Skeletal muscle satellite cell (primary cell): ENCODE data around the gene MTUS2.

Experiments used
- H3K27me3 ChIP-seq: 2 replicates; pipeline ENCODE4 v1.7.0; 2013; ENCODE audit warnings: low read length; ENCODE audit not compliant: control insufficient read depth, insufficient read depth
- H3K36me3 ChIP-seq: 2 replicates; pipeline ENCODE4 v1.7.0; 2013; ENCODE audit warnings: mild to moderate bottlenecking, control low read depth, low read length; ENCODE audit not compliant: insufficient read depth
- H3K4me1 ChIP-seq: 2 replicates; pipeline ENCODE4 v1.7.0; 2013; ENCODE audit warnings: low read length; ENCODE audit not compliant: control insufficient read depth, insufficient read depth
- H3K4me2 ChIP-seq: 2 replicates; pipeline ENCODE4 v1.7.0; 2013; ENCODE audit warnings: mild to moderate bottlenecking, low read length
- H3K4me3 ChIP-seq: 2 replicates; pipeline ENCODE4 v1.7.0; 2013; ENCODE audit warnings: low read length
- H3K9ac ChIP-seq: 2 replicates; pipeline ENCODE4 v1.7.0; 2013; ENCODE audit warnings: mild to moderate bottlenecking, low read depth, low read length, moderate library complexity
- H3K9me3 ChIP-seq: replicated peaks from 2 replicates; pipeline ENCODE4 v1.7.0; 2013; ENCODE audit warnings: mild to moderate bottlenecking, control low read depth, low read length

MTUS2 gene

DNA sequence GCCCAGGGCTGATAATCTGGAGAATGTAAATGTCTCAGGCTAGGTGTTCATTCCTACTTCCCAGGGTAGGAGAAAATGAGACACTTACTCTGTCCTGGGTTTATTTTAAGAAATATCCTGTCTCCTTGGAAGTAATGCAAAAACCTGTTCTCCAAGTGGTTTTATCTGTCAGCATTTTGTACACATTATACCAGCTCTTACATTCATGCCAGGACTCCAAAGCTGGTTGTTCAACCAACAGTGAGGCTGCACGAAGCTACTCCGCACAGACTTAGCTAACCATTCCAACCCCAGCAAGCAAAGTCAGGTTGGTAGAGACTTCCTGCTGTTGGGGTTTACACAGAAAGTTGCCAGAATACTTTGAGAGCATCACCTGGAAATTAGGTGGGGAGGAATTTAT lies 719.7 kb downstream of the MTUS2 start:
- peaks cover 20% of the 10 kb centered on the region for H3K36me3 ChIP-seq

DNA sequence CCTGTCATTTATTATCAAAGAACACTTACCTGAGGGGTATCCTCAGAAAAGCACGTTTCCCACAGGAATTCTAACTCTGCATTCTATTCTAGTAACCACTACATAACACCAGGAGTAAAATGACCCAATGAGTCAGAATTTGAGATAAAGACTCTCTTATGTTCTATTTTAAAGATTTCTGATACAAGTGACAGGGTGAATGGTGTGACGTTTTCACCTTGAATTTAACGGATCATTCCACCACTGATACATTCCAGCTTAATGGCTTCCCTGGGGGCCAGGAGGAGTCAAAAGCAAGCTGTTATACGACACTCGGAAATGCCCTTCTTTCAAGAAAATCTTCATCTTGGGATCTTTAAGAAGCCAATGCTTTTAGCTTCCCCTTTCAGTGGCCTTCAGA lies 720.2 kb downstream of the MTUS2 start:
- Histone ChIP-seq H3K27me3 (no peaks in the 10 kb centered on the region), H3K4me2 (no peak overlapping the region), H3K36me3 (peaks cover 18% of the 10 kb centered on the region), H3K9ac (no peak overlapping the region), H3K4me3 (no peak overlapping the region), H3K9me3 (no peaks in the 10 kb centered on the region), H3K4me1 (no peaks in the 10 kb centered on the region)

More for the DNA sequence above, 719.7 kb downstream of the MTUS2 start:
- Histone ChIP-seq H3K27me3 (no peaks in the 10 kb centered on the region), H3K4me1 (no peaks in the 10 kb centered on the region), H3K4me2 (no peak overlapping the region), H3K4me3 (no peak overlapping the region), H3K9me3 (no peaks in the 10 kb centered on the region), H3K9ac (no peak overlapping the region)

DNA sequence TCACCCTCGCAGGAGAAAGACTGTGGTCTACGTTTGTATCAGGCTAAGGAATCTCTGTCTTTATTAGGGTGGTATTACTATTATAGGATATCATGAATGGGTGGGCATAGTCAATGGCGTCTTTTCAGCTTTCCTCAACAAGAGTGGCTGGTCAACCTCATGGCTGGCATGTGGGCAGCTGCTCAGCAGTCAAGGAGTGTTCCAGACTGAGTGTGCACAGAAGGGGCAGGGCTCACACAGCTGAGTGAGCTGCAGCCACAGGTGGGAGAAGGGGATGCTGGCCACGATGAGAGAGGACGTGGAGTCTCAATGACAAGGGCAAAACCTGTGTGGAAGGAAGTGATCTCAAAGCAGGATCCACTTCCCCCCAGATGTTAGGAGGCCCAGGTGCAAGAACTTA lies 720.7 kb downstream of the MTUS2 start:
- Histone ChIP-seq H3K4me2 (no peak overlapping the region), H3K27me3 (no peaks in the 10 kb centered on the region), H3K9me3 (no peaks in the 10 kb centered on the region), H3K4me1 (no peaks in the 10 kb centered on the region), H3K4me3 (no peak overlapping the region), H3K36me3 (peaks cover 15% of the 10 kb centered on the region), H3K9ac (no peak overlapping the region)

DNA sequence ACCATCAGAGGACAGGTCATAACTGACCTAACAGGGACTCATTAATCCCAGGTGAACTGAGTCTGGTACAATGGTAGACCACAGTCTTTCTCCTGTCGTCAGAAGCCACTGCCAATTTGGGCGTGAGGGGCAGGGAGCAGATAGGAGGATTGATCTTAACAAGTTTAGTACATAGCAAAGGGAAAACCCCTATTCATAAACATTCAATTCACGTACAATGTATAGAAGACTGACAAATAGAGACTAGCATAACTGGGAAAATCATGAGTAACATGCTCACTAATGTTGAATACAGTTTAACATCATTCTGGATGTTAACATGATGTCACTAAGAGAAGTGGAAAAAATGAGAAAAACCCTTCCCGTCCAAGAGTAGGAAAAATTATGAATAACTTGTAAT lies 721.3 kb downstream of the MTUS2 start:
- Histone ChIP-seq H3K4me3 (no peak overlapping the region), H3K9ac (no peak overlapping the region), H3K36me3 (peaks cover 12% of the 10 kb centered on the region), H3K4me1 (peaks cover 1% of the 10 kb centered on the region), H3K27me3 (no peaks in the 10 kb centered on the region), H3K4me2 (no peak overlapping the region), H3K9me3 (no peaks in the 10 kb centered on the region)

DNA sequence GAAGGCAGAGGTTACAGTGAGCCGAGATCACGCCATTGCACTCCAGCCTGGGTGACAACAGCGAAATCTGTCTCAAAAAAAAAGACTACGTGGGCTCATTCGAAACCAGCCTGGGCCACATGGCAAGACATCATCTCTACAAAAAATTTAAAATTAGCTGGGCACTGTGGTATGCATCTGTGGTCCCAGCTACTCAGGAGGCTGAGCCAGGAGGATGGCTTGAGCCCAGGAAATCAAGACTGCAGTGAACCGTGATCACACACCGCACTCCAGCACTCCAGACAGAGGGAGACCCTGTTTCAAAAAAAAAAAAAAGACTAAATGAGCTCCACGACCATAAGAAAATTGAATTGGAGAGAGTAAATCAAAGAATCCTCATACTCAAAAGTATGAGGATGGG lies 722.2 kb downstream of the MTUS2 start:
- peaks cover 10% of the 10 kb centered on the region for H3K4me1 ChIP-seq
- H3K36me3 ChIP-seq: peaks cover 12% of the 10 kb centered on the region
- H3K9me3 ChIP-seq: no peaks in the 10 kb centered on the region
- no peaks in the 10 kb centered on the region for H3K27me3 ChIP-seq
- H3K4me2 ChIP-seq: no peak overlapping the region
- H3K4me3 ChIP-seq: no peak overlapping the region
- no peak overlapping the region for H3K9ac ChIP-seq

DNA sequence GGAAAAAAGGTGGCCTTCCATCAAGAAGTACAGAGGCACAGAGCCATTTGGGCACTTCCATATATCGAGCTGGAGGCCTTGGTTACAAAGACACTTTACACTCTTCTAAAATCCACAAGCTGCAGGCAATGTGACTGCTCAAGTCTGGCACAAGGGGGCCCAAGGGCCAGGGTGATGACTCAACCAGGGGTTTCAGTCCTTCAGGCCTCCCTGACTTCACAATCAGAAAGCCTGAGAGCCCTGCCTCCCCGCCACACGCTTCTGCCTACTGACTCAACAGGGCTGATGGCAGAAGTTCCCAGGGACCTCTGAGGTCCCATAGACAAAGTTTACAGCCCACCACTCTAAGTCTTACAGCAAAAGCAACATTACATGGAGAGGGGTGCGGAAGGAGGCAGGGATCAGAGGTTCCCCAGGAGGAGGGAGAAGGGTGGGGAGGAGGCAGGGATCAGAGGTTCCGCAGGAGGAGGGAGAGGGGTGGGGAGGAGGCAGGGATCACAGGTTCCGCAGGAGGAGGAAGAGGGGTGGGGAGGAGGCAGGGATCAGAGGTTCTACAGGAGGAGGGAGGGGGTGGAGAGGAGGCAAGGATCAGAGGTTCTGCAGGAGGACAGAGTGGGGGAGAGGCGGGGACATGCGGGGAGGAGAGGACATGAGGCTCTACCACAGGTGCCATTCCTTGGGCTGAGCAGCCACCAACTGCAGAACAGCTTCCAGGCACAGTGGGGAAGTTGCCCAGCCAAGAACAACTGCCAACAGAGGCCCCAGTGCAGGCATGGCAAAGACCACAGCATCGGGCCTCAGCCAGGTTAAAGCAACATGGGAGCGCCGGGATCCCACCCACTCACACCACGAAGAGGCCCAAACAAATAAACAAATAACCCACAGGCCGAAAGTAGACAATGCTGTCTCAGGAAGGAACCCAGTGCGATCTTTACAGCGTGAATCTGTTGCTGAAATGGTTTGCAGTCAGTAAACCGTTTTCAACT lies 723.4 kb downstream of the MTUS2 start:
- Histone ChIP-seq H3K4me1 (peaks cover 10% of the 10 kb centered on the region), H3K9ac (no peak overlapping the region), H3K4me2 (no peak overlapping the region), H3K4me3 (no peak overlapping the region), H3K9me3 (no peaks in the 10 kb centered on the region), H3K36me3 (peaks cover 12% of the 10 kb centered on the region), H3K27me3 (no peaks in the 10 kb centered on the region)

DNA sequence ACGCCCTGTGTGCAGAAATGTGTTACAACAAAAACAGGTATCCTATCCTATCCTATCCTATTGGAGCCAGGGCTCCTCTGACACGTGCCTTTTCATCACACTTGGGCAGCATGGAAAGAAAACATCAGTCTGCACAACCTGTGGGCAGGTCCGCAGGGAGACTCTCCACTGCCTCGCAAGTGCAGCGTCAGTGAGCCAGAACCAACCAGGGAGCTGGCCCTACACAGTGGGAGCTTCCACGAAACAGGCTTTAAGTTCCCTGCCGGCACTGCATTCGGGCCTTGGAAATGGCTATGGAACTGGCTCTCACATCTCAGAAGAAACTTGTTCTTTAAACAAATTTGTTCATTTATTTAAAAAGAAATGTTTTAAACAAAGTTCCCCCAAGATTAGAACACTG lies 725.8 kb downstream of the MTUS2 start:
- no peaks in the 10 kb centered on the region for H3K27me3 ChIP-seq
- H3K36me3 ChIP-seq: peaks cover 28% of the 10 kb centered on the region
- peaks cover 14% of the 10 kb centered on the region for H3K4me1 ChIP-seq
- no peak overlapping the region for H3K9ac ChIP-seq
- no peak overlapping the region for H3K4me3 ChIP-seq
- no peaks in the 10 kb centered on the region for H3K9me3 ChIP-seq
- no peak overlapping the region for H3K4me2 ChIP-seq

DNA sequence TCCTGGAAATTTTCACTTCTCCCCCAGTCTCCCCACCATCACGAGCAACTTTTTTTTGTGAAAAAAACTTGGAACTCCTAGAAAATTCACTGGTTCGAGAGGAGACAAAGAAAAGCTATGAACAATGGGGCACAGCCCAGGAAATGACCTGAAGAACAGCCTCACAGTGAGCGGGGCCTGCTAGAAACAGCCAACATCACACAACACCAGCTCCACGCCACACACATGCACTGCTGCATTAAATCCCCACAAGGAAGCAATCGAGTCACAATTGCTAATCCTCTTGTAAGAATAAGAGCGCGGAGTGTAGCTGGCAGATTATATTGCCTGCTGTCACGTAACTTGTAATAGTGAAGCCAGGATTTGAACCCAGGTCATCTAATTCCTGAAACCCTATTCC lies 726.5 kb downstream of the MTUS2 start:
- Histone ChIP-seq H3K4me2 (no peak overlapping the region), H3K36me3 (peaks cover 30% of the 10 kb centered on the region), H3K4me1 (peaks cover 14% of the 10 kb centered on the region), H3K9ac (no peak overlapping the region), H3K4me3 (no peak overlapping the region), H3K9me3 (no peaks in the 10 kb centered on the region), H3K27me3 (no peaks in the 10 kb centered on the region)

DNA sequence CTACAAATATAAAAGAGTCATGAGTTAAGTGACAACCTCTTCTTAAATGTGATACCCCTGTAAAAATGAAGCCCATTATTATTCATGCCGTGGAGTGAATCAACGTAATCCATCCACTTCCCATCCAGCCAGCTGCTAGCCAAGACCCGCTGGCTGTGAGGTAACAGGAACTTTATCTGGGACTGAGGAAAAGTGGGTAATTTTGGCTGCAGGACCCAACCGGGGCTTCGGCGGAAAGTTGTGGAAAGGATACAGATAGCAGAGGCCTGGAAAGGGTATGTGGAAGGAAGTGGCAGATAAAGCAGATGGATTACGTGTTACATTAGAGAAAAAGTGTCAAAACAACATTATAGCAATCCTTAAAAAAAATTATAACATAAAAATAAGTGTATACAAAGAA lies 727.0 kb downstream of the MTUS2 start:
- Histone ChIP-seq H3K27me3 (no peaks in the 10 kb centered on the region), H3K4me1 (peaks cover 14% of the 10 kb centered on the region), H3K9ac (no peak overlapping the region), H3K4me3 (no peak overlapping the region), H3K36me3 (peaks cover 33% of the 10 kb centered on the region), H3K4me2 (no peak overlapping the region), H3K9me3 (no peaks in the 10 kb centered on the region)

DNA sequence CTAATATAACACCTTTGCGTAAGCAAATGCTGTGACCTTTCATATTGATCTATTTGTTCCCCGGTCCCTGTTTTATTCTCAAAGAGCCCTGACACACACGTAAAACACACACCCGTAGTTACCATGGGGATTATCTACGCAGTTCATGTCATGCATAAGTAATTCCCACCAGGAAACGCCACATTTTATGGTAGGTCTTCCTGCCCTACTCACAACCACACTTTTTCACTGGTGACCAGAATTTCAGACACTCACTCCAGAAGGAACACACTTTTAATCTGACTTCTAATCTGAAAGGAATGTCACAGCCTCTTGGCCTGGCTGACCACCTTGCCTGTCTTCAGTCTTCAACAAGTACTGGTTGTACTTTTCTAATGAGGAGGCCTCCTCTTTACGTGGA lies 728.6 kb downstream of the MTUS2 start:
- Histone ChIP-seq H3K4me2 (no peak overlapping the region), H3K9me3 (no peaks in the 10 kb centered on the region), H3K27me3 (no peaks in the 10 kb centered on the region), H3K36me3 (peaks cover 43% of the 10 kb centered on the region), H3K9ac (no peak overlapping the region), H3K4me1 (peaks cover 14% of the 10 kb centered on the region), H3K4me3 (no peak overlapping the region)

DNA sequence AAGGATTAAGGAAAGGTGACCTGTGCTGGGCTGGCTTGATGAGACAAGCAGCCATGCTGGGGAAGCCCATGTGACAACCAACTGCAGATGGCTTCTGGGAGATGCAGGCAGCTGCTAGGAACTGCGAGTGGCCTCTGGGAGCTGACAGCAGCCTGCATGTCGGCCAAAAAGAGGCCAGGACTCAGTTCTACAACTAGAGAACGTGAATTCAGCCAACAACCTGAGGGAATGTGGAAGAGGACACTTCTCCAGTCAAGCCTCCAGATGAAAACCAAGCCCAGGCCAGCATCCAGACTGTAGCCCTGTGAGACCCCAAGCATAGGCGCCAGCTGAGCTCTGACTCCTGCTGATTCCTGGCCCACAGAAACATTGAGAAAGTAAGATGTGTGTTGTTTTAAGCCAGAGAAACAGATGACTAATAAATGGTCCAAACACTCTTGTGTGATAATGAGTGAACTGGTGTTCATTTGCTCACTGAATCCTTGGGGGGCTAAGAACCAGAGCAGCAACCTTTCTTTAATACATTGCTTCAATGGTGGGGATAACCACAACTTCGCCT lies 730.4 kb downstream of the MTUS2 start:
- Histone ChIP-seq H3K9me3 (no peaks in the 10 kb centered on the region), H3K4me2 (no peak overlapping the region), H3K36me3 (peaks cover 43% of the 10 kb centered on the region)

DNA sequence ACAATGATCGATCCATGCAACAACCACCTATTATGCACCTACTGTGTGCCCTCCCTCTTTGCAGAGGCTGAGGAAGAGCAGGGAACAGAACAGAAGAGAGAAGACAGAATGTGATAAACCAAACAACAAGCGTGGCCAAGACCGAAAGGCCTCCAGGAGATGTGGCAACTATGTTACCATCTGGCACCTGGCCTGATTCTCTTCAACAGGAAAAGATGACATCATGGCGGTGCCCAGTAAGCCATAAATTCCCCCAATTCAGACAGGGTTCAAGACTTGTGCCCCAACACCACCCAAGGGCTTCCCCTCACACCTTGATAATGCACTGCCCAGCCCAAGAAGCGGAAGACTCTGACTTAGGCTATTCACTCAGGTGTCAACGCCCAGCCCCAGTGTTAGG lies 731.1 kb downstream of the MTUS2 start:
- Histone ChIP-seq H3K36me3 (peaks cover 40% of the 10 kb centered on the region), H3K4me3 (no peak overlapping the region), H3K4me2 (no peak overlapping the region), H3K4me1 (peaks cover 14% of the 10 kb centered on the region), H3K9ac (no peak overlapping the region), H3K27me3 (no peaks in the 10 kb centered on the region), H3K9me3 (no peaks in the 10 kb centered on the region)

More for the DNA sequence above, 730.4 kb downstream of the MTUS2 start:
- Histone ChIP-seq H3K27me3 (no peaks in the 10 kb centered on the region), H3K4me3 (no peak overlapping the region), H3K9ac (no peak overlapping the region), H3K4me1 (peaks cover 14% of the 10 kb centered on the region)
